Prostate gland (tissue), 2 donors: ENCODE measurements around the gene LRBA. TPM values are rescaled to one million over a fixed set of nuclear protein-coding genes. Genes with fewer than 3 reads are reported as not detected.

Experiments used
- DNase-seq: peaks from one replicate; pipeline ENCODE4 v3.0.0-alpha.2; 2019; ENCODE audit warnings: low spot score
- H3K27ac ChIP-seq, 2 donors: fragments of 200-600 bp; sonication (generic); 2 replicates each; pipeline ENCODE4 v1.5.1; 2017 to 2019
- H3K27me3 ChIP-seq: fragments of 200-600 bp; sonication (generic); replicated peaks from 2 replicates; pipeline ENCODE4 v1.5.1; 2019; ENCODE audit not compliant: insufficient read depth
- H3K36me3 ChIP-seq, 2 donors: fragments of 200-600 bp; sonication (generic); 1 replicate in 1 of 2; 2 replicates in 1 of 2; pipeline versions ENCODE4 v1.5.1 to v1.8.1; 2017 to 2019
- H3K4me1 ChIP-seq: fragments of 200-600 bp; sonication (generic); replicated peaks from 2 replicates; pipeline ENCODE4 v1.5.1; 2019
- H3K4me3 ChIP-seq, 2 donors: fragments of 200-600 bp; sonication (generic); 2 replicates each; pipeline ENCODE4 v1.5.1; 2017 to 2019
- H3K9me3 ChIP-seq: fragments of 200-600 bp; sonication (generic); 2 replicates; pipeline ENCODE4 v1.5.1; 2017
- CTCF ChIP-seq, 4 experiments: fragments of 200-600 bp in 2 of 4; fragments of 450-650 bp in 2 of 4; sonication (generic) in 2 of 4; IDR thresholded peaks; 1 replicate in 3 of 4; 2 replicates in 1 of 4; pipeline ENCODE4 v1.5.1; 2016 to 2019; ENCODE audit warnings: antibody characterized with exemption in 4 of 4, mild to moderate bottlenecking in 2 of 4, moderate library complexity in 2 of 4
- POLR2A ChIP-seq: fragments of 450-650 bp; IDR thresholded peaks from one replicate; pipeline ENCODE4 v1.6.1; 2016; ENCODE audit warnings: antibody characterized with exemption, mild to moderate bottlenecking
- POLR2AphosphoS5 ChIP-seq: sonication (generic); formaldehyde crosslinking; IDR thresholded peaks from one replicate; pipeline ENCODE4 v1.6.1; 2017; ENCODE audit warnings: antibody characterized with exemption
- WGBS: methylation state at CpG from one replicate; pipeline ENCODE4 v1.1.5; 2018; 5-methylcytosine and 5-hydroxymethylcytosine counted together
- intact Hi-C: fragments of 100-400 bp; cut with DNase I; formaldehyde crosslinking; loops from one replicate; pipeline ENCODE4 v1.14.2; 2022
- total RNA-seq, 2 donors: library from RNA; depleted of rRNA; stranded (reverse); fragments of >200 nt; gene quantifications; one replicate each; pipeline ENCODE4 v1.1.0, GENCODE V29; 2016

The LRBA gene
- total RNA-seq, 2 donors from 2014 or later = 69.8 to 79.8 TPM

- DNase-seq = no peak
- no peak overlapping the region for H3K27ac ChIP-seq
- intact Hi-C loops = no loop called here
- no peak overlapping the region for H3K4me3 ChIP-seq
- no peaks in the 10 kb centered on the region for H3K9me3 ChIP-seq
- TF ChIP-seq POLR2AphosphoS5 (no peak), CTCF (IDR thresholded peaks at IDR 0.05) (no peak), POLR2A (no peak)
- H3K27me3 ChIP-seq = no peaks in the 10 kb centered on the region
- H3K4me1 ChIP-seq = no peaks in the 10 kb centered on the region
- 58% methylated on average over 2 of the region's 2 CpGs for WGBS
- H3K36me3 ChIP-seq = no peaks in the 10 kb centered on the region
Observed at GRCh38 chr4:150385606-150386005, 629.5 kb downstream of the LRBA start.

GRCh38 chr4:150384249-150384648 is 630.8 kb downstream of the LRBA start:
- 91% methylated on average over 4 of the region's 4 CpGs for WGBS
- Histone ChIP-seq H3K4me1 (no peaks in the 10 kb centered on the region), H3K27me3 (no peaks in the 10 kb centered on the region), H3K4me3 (no peak overlapping the region), H3K27ac (no peak overlapping the region), H3K9me3 (no peaks in the 10 kb centered on the region), H3K36me3 (no peaks in the 10 kb centered on the region)
- intact Hi-C loops = no loop called here
- DNase-seq = no peak
- TF ChIP-seq POLR2A (no peak), CTCF (IDR thresholded peaks at IDR 0.05) (no peak), POLR2AphosphoS5 (no peak)

GRCh38 chr4:150382028-150382427 is 633.1 kb downstream of the LRBA start:
- H3K27me3 ChIP-seq = no peaks in the 10 kb centered on the region
- no peak overlapping the region for H3K4me3 ChIP-seq
- 93% methylated on average over 1 of the region's 1 CpG for WGBS
- no peaks in the 10 kb centered on the region for H3K4me1 ChIP-seq
- TF ChIP-seq POLR2A (no peak), CTCF (IDR thresholded peaks at IDR 0.05) (no peak), POLR2AphosphoS5 (no peak)
- intact Hi-C loops = no loop called here
- H3K27ac ChIP-seq = no peak overlapping the region
- H3K36me3 ChIP-seq = no peaks in the 10 kb centered on the region
- H3K9me3 ChIP-seq = no peaks in the 10 kb centered on the region
- DNase-seq = no peak

- TF ChIP-seq POLR2A (no peak), CTCF (IDR thresholded peaks at IDR 0.05) (no peak), POLR2AphosphoS5 (no peak)
- no peak overlapping the region for H3K27ac ChIP-seq
- no peak for DNase-seq
- WGBS = 62% methylated on average over 3 of the region's 3 CpGs
- H3K27me3 ChIP-seq = no peaks in the 10 kb centered on the region
- H3K9me3 ChIP-seq = no peaks in the 10 kb centered on the region
- H3K36me3 ChIP-seq = no peaks in the 10 kb centered on the region
- H3K4me3 ChIP-seq = no peak overlapping the region
- intact Hi-C loops = no loop called here
- no peaks in the 10 kb centered on the region for H3K4me1 ChIP-seq
Observed at GRCh38 chr4:150381609-150382008, 633.5 kb downstream of the LRBA start.

- Histone ChIP-seq H3K4me3 (no peak overlapping the region), H3K27ac (no peak overlapping the region), H3K36me3 (no peaks in the 10 kb centered on the region), H3K9me3 (no peaks in the 10 kb centered on the region), H3K4me1 (no peaks in the 10 kb centered on the region), H3K27me3 (no peaks in the 10 kb centered on the region)
- DNase-seq = no peak
- WGBS = 83% methylated on average over 2 of the region's 2 CpGs
- intact Hi-C loops = no loop called here
- TF ChIP-seq POLR2AphosphoS5 (no peak), POLR2A (no peak), CTCF (IDR thresholded peaks at IDR 0.05) (no peak)
Observed at GRCh38 chr4:150381036-150381435, 634.0 kb downstream of the LRBA start.
